Endodermal cell (in vitro differentiated cells): Measurements from ENCODE around the gene DONSON. TPM values are rescaled to one million over a fixed set of nuclear protein-coding genes. Genes with fewer than 3 reads are reported as not detected.

Source experiments
- DNase-seq: peaks from one replicate; pipeline ENCODE4 v3.0.0-alpha.2; 2017
- H3K27ac ChIP-seq: 2 replicates; pipeline ENCODE4 v1.5.1; 2013; ENCODE audit warnings: mild to moderate bottlenecking, low read depth, low read length, moderate library complexity
- H3K27me3 ChIP-seq: 2 replicates; pipeline ENCODE4 v1.6.1; 2013; ENCODE audit warnings: mild to moderate bottlenecking, low read length, moderate library complexity; ENCODE audit not compliant: insufficient read depth, control insufficient read depth, poor library complexity, severe bottlenecking
- H3K36me3 ChIP-seq: 2 replicates; pipeline ENCODE4 v1.7.0; 2013; ENCODE audit warnings: mild to moderate bottlenecking, low read length, moderate library complexity; ENCODE audit not compliant: control insufficient read depth, insufficient read depth
- H3K4me1 ChIP-seq: one replicate; pipeline ENCODE4 v1.7.0; 2013; ENCODE audit warnings: low read length; ENCODE audit not compliant: control insufficient read depth, insufficient read depth
- H3K4me3 ChIP-seq: 2 replicates; pipeline ENCODE4 v1.5.1; 2013; ENCODE audit warnings: mild to moderate bottlenecking, low read length, moderate library complexity
- H3K9ac ChIP-seq: 2 replicates; pipeline ENCODE4 v1.6.1; 2013; ENCODE audit warnings: mild to moderate bottlenecking, low read length, moderate library complexity; ENCODE audit not compliant: poor library complexity, severe bottlenecking; ENCODE audit errors: extremely low read depth
- H3K9me3 ChIP-seq: 2 replicates; pipeline ENCODE4 v1.6.1; 2013; ENCODE audit warnings: mild to moderate bottlenecking, low read length, moderate library complexity; ENCODE audit not compliant: control insufficient read depth
- H3K27ac Mint-ChIP-seq: 2 replicates; pipeline ENCODE4 v1.8.0; 2020; ENCODE audit warnings: mixed read lengths
- H3K27me3 Mint-ChIP-seq: 2 replicates; pipeline ENCODE4 v1.8.0; 2021; ENCODE audit warnings: mild to moderate bottlenecking, mixed read lengths; ENCODE audit not compliant: insufficient read depth
- H3K36me3 Mint-ChIP-seq: 2 replicates; pipeline ENCODE4 v1.8.0; 2020; ENCODE audit warnings: low read depth, mixed read lengths
- H3K4me1 Mint-ChIP-seq: 2 replicates; pipeline ENCODE4 v1.8.0; 2020; ENCODE audit warnings: mixed read lengths
- H3K4me3 Mint-ChIP-seq: 2 replicates; pipeline ENCODE4 v1.8.0; 2020; ENCODE audit warnings: mild to moderate bottlenecking, moderate library complexity, mixed read lengths
- H3K9me3 Mint-ChIP-seq: 2 replicates; pipeline ENCODE4 v1.8.0; 2020; ENCODE audit warnings: mild to moderate bottlenecking, mixed read lengths
- CTCF ChIP-seq: fragments of 200-600 bp; sonication (generic); conservative IDR thresholded peaks from 2 replicates; pipeline ENCODE4 v1.5.0; 2021; ENCODE audit warnings: antibody characterized with exemption, mild to moderate bottlenecking
- WGBS, 2 experiments: methylation state at CpG; one replicate each; pipeline versions ENCODE4 v1.1.5 to v1.1.7; 2013; ENCODE audit warnings: missing lambda C conversion rate in 2 of 2, mixed read lengths in 1 of 2; ENCODE audit not compliant: insufficient coverage in 1 of 2, insufficient read length in 1 of 2; 5-methylcytosine and 5-hydroxymethylcytosine counted together
- total RNA-seq, 2 donors: library from RNA; stranded (reverse); fragmentation: NEBNext Ultra II Directional in 1 of 2; extraction: Animal tissue kit (Norgen Biotek cat#: 25700) in 1 of 2; gene quantifications; 2 replicates in 1 of 2; 3 replicates in 1 of 2; pipeline ENCODE4 v1.2.1, GENCODE V29; 2021

The DONSON gene
- total RNA-seq, 2 donors from 2014 or later = 26.2 to 41.9 TPM

- no peak overlapping the region for H3K27ac ChIP-seq
- TF ChIP-seq CTCF = no peak
- WGBS, 2 experiments = 81 to 97% methylated on average over 3 of the region's 3 CpGs
- Mint-ChIP-seq H3K27ac (no peak overlapping the region), H3K4me1 (peaks cover 3% of the 10 kb centered on the region), H3K27me3 (no peaks in the 10 kb centered on the region), H3K9me3 (no peaks in the 10 kb centered on the region), H3K4me3 (no peak overlapping the region), H3K36me3 (peaks cover 46% of the 10 kb centered on the region)
- H3K9ac ChIP-seq = no peak overlapping the region
- DNase-seq = no peak
- H3K36me3 ChIP-seq = peaks cover 53% of the 10 kb centered on the region
- no peaks in the 10 kb centered on the region for H3K27me3 ChIP-seq
- peak overlapping the region; percentile 97 for H3K4me3 ChIP-seq
- H3K9me3 ChIP-seq = no peaks in the 10 kb centered on the region
- H3K4me1 ChIP-seq = no peaks in the 10 kb centered on the region
Observed at GRCh38 chr21:33546086-33546485, 42.4 kb downstream of the DONSON start.

- peak overlapping the region; percentile 99 for H3K9ac ChIP-seq
- H3K4me1 ChIP-seq = no peaks in the 10 kb centered on the region
- 59% methylated on average over 6 of the region's 8 CpGs; no CpG with 5 or more reads in 1 of the 2 experiments for WGBS, 2 experiments
- Mint-ChIP-seq H3K36me3 (peaks cover 32% of the 10 kb centered on the region), H3K9me3 (no peaks in the 10 kb centered on the region), H3K4me3 (peak overlapping the region; percentile 85), H3K4me1 (peaks cover 11% of the 10 kb centered on the region), H3K27me3 (no peaks in the 10 kb centered on the region), H3K27ac (peak overlapping the region; percentile 100)
- peaks cover 38% of the 10 kb centered on the region for H3K36me3 ChIP-seq
- no peak overlapping the region for H3K27ac ChIP-seq
- H3K9me3 ChIP-seq = no peaks in the 10 kb centered on the region
- DNase-seq = no peak
- H3K27me3 ChIP-seq = no peaks in the 10 kb centered on the region
- peak overlapping the region; percentile 97 for H3K4me3 ChIP-seq
- TF ChIP-seq CTCF = no peak
Observed at GRCh38 chr21:33544451-33545195, 43.9 kb downstream of the DONSON start.

DNA sequence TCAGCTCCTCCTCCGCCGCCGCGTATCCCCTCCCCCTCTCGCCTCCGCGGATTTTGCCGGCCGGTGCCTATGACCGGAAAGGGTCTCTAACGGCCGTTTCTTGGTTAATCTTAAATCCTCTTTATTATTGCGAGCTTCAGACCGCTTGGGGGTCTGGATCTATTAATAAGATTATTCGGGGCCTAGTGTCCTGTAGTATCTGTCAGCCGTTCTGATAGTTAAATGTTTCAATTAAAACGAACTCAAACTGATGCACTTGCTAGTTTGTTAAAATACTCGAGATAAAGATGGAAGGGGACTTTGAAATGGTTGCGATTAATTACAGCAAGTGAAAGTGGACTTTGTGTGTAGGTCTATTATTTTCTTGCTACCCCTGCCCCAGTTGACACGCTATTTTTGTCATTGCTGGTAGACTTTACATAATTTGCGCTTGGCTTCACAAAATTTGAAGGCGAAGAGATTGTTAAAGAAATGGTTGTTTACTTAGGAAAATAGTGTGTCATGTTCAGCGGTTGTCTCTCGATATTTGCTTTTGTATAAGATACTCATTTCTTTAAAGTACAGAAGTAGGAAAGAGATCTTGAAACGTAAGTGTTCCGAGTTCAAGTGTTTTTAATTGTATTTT lies 44.9 kb downstream of the DONSON start:
- 1% methylated on average over 10 to 26 of the region's 26 CpGs for WGBS, 2 experiments
- no peak for DNase-seq

More for the DNA sequence above, 44.9 kb downstream of the DONSON start:
- peak overlapping the region; percentile 85 for H3K4me3 Mint-ChIP-seq
- Histone ChIP-seq H3K27me3 (no peaks in the 10 kb centered on the region), H3K4me1 (no peaks in the 10 kb centered on the region), H3K27ac (peak overlapping the region; percentile 96), H3K4me3 (peak overlapping the region; percentile 97), H3K9ac (peak overlapping the region; percentile 99), H3K9me3 (no peaks in the 10 kb centered on the region), H3K36me3 (peaks cover 34% of the 10 kb centered on the region)
- no peaks in the 10 kb centered on the region for H3K9me3 Mint-ChIP-seq
- H3K4me1 Mint-ChIP-seq = peaks cover 11% of the 10 kb centered on the region
- TF ChIP-seq CTCF = no peak
- H3K27me3 Mint-ChIP-seq = no peaks in the 10 kb centered on the region
- peak overlapping the region; percentile 100 for H3K27ac Mint-ChIP-seq
- peaks cover 28% of the 10 kb centered on the region for H3K36me3 Mint-ChIP-seq
